Loucy (cell line): ENCODE data around the gene DPCD.

Source experiments
- H2AFZ ChIP-seq: fragments of 200-600 bp; sonication (generic); 2 replicates; pipeline ENCODE4 v1.6.0; 2016; ENCODE audit warnings: antibody characterized with exemption, mild to moderate bottlenecking, low read length, moderate library complexity
- H3F3A ChIP-seq: fragments of 200-600 bp; 2 replicates; pipeline ENCODE4 v1.6.0; 2016; ENCODE audit warnings: antibody characterized with exemption, low read depth, mild to moderate bottlenecking
- H3K27me3 ChIP-seq: fragments of 200-600 bp; sonication (generic); 2 replicates; pipeline ENCODE4 v1.6.1; 2014; ENCODE audit warnings: low read length, mild to moderate bottlenecking; ENCODE audit not compliant: insufficient read depth, poor library complexity, severe bottlenecking
- H3K36me3 ChIP-seq: fragments of 200-600 bp; sonication (generic); 2 replicates; pipeline ENCODE4 v1.6.1; 2016; ENCODE audit warnings: low read length; ENCODE audit not compliant: insufficient read depth
- H3K4me1 ChIP-seq: fragments of 200-600 bp; sonication (generic); 2 replicates; pipeline ENCODE4 v1.5.1; 2014; ENCODE audit warnings: low read length, mild to moderate bottlenecking; ENCODE audit not compliant: insufficient read depth, poor library complexity, severe bottlenecking
- H3K4me2 ChIP-seq: fragments of 200-600 bp; sonication (generic); 2 replicates; pipeline ENCODE4 v1.6.0; 2014; ENCODE audit warnings: antibody characterized with exemption, low read length, low read depth, mild to moderate bottlenecking; ENCODE audit not compliant: poor library complexity, severe bottlenecking
- H3K4me3 ChIP-seq: fragments of 200-600 bp; sonication (generic); 2 replicates; pipeline ENCODE4 v1.5.1; 2014; ENCODE audit warnings: low read length, mild to moderate bottlenecking, mixed read lengths; ENCODE audit not compliant: poor library complexity, severe bottlenecking
- H3K79me2 ChIP-seq: fragments of 200-600 bp; sonication (generic); 2 replicates; pipeline ENCODE4 v1.6.1; 2014; ENCODE audit warnings: low read length; ENCODE audit not compliant: insufficient read depth
- H3K9ac ChIP-seq: fragments of 200-600 bp; sonication (generic); 2 replicates; pipeline ENCODE4 v1.6.0; 2014; ENCODE audit warnings: mild to moderate bottlenecking, low read depth, low read length, moderate library complexity; ENCODE audit not compliant: poor library complexity, severe bottlenecking
- H3K9me2 ChIP-seq: fragments of 200-600 bp; sonication (generic); replicated peaks from 2 replicates; pipeline ENCODE4 v1.6.1; 2016; ENCODE audit warnings: low read depth, low read length, mixed read lengths
- H3K9me3 ChIP-seq: fragments of 200-600 bp; sonication (generic); 2 replicates; pipeline ENCODE4 v1.6.1; 2014; ENCODE audit warnings: mild to moderate bottlenecking, antibody characterized with exemption, low read length, low read depth; ENCODE audit not compliant: insufficient read depth
- H4K20me1 ChIP-seq: fragments of 200-600 bp; sonication (generic); 2 replicates; pipeline ENCODE4 v1.6.0; 2014; ENCODE audit warnings: antibody characterized with exemption, low read length, mild to moderate bottlenecking; ENCODE audit not compliant: insufficient read depth, poor library complexity, severe bottlenecking
- CTCF ChIP-seq: fragments of 200-600 bp; sonication (generic); conservative IDR thresholded peaks from 2 replicates; pipeline ENCODE4 v1.5.1; 2014; ENCODE audit warnings: mild to moderate bottlenecking, antibody characterized with exemption, low read length
- EZH2phosphoT487 ChIP-seq: fragments of 200-600 bp; IDR thresholded peaks from 2 replicates; pipeline ENCODE4 v1.6.1; 2018; ENCODE audit warnings: antibody characterized with exemption, mild to moderate bottlenecking, moderate library complexity, borderline replicate concordance

Gene DPCD

GRCh38 chr10:101625821-101626412 lies 37.8 kb downstream of the DPCD start:
- Histone ChIP-seq H3K9ac (no peak overlapping the region), H3K79me2 (no peaks in the 10 kb centered on the region), H3K9me3 (no peaks in the 10 kb centered on the region), H3K9me2 (no peaks in the 10 kb centered on the region), H3K36me3 (peaks cover 52% of the 10 kb centered on the region), H2AFZ (no peak overlapping the region), H3K4me1 (no peaks in the 10 kb centered on the region), H3F3A (no peaks in the 10 kb centered on the region), H4K20me1 (no peaks in the 10 kb centered on the region), H3K27me3 (no peaks in the 10 kb centered on the region), H3K4me3 (no peak overlapping the region), H3K4me2 (no peak overlapping the region)
- TF ChIP-seq EZH2phosphoT487 (no peak), CTCF (no peak)

DNA sequence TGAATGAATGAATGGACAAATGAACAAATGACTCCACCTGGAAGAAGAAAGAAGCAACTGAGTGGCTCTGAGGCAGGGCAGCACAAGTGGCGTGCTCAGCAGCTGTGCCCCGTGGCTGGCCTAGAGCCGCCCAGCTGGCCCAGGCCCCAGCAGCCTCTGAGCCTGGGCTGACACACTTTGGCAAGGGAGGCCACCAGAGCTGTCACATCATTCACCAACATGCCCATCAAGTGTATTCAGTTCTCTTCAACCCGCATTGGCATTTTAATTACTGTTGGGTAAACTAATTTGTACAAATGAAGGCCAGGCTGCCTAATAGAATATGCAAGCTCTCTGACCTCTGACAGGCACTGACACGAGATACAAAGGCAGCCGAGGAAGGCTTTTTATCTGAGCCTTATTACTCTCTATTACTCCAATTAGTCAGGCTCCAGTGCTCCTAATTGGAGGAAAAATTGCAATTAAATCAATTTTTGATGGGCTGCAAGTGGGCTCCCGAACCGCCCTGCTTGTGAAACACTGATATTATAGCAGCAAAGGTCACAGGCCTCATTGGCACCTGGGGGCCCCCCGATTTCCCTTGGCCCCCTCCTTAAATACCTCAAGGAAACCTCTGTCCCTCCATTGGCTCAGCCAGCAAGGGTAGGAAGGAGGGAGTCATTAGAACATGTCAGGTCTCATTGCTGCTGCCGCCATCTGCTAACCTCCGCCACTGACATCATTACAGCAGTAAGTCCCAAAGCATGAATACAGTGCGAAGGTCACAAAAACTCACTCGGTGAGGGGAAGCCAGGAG lies 41.9 kb downstream of the DPCD start:
- TF ChIP-seq EZH2phosphoT487 (no peak), CTCF (no peak)
- H3K36me3 ChIP-seq: peaks cover 20% of the 10 kb centered on the region; the same call in 1 of the 2 replicates
- no peak overlapping the region for H3K9ac ChIP-seq
- no peaks in the 10 kb centered on the region for H3K9me2 ChIP-seq
- 0 out of 2 replicates have a peak, but pooled peaks cover 2% of the 10 kb centered on the region for H3K79me2 ChIP-seq
- H2AFZ ChIP-seq: no peak overlapping the region
- H3K27me3 ChIP-seq: no peaks in the 10 kb centered on the region
- no peak overlapping the region for H3K4me3 ChIP-seq
- H3K4me2 ChIP-seq: no peak overlapping the region
- no peaks in the 10 kb centered on the region for H3K4me1 ChIP-seq
- H4K20me1 ChIP-seq: no peaks in the 10 kb centered on the region
- no peaks in the 10 kb centered on the region for H3K9me3 ChIP-seq
- H3F3A ChIP-seq: no peaks in the 10 kb centered on the region

GRCh38 chr10:101630633-101630920 lies 42.5 kb downstream of the DPCD start:
- Histone ChIP-seq H3K9ac (no peak overlapping the region), H4K20me1 (no peaks in the 10 kb centered on the region), H3K4me3 (no peak overlapping the region), H3K36me3 (peaks cover 21% of the 10 kb centered on the region; the same call in 1 of the 2 replicates), H3F3A (no peaks in the 10 kb centered on the region), H3K9me2 (no peaks in the 10 kb centered on the region), H3K79me2 (0 out of 2 replicates have a peak, but pooled peaks cover 2% of the 10 kb centered on the region), H3K4me1 (no peaks in the 10 kb centered on the region), H3K27me3 (no peaks in the 10 kb centered on the region), H3K9me3 (no peaks in the 10 kb centered on the region), H3K4me2 (no peak overlapping the region), H2AFZ (no peak overlapping the region)
- TF ChIP-seq CTCF (no peak), EZH2phosphoT487 (no peak)
